Activated T-cell treated with anti-CD3 and anti-CD28 coated beads for 4 hours (primary cell): ENCODE results near the gene WDR31.

Source experiments
- DNase-seq: peaks from one replicate; pipeline ENCODE4 v3.0.0-alpha.2; 2020

WDR31 gene

DNA sequence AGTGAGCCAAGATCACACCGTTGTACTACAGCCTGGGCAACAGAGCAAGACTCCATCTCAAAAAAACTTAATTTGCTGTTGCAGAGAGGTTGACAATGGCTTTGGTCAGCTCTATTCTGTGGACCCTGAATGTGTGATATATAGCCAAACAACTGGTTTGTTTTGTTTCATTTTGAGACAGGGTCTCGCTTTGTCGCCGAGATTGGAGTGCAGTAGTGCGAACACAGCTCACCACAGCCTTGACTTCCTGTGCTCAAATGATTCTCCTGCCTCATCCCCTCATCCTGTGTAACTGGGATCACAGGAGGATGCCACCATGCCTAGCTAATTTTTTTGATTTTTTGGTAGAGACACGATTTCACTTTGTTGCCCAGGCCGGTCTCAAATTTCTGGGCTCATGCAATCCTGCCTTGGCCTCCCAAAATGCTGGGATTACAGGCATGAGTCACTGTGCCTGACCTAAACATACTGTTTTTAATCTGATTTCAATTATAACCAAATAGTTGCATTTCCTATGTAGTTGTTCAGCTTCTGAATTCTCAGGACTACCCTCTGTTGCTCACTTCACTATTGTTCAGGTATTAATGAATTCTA, 46.7 kb downstream of the WDR31 start:
- DNase-seq: no peak

DNA sequence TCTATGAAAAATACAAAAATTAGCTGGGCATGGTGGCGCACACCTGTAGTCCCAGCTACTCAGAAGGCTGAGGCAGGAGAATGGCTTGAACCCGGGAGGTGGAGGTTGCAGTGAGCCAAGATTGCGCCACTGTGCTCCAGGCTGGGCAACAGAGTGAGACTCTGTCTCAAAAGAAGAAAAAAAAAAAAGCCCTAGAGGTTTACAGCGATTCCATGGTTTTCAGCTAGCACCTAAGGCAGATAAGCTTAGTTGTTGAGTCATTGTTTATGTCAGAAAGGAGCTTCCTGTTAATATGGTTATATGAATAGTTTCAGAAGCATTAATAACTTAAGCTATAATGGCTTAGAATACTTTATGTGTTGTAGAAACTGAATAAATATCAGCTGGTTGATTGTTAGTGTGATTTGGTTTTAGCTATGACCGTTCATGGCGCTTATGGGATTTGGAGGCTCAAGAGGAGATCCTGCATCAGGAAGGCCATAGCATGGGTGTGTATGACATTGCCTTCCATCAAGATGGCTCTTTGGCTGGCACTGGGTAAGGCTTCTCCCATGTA, 49.9 kb downstream of the WDR31 start:
- DNase-seq: no peak

GRCh38 chr9:113289091-113289490, 51.0 kb downstream of the WDR31 start:
- DNase-seq: no peak

DNA sequence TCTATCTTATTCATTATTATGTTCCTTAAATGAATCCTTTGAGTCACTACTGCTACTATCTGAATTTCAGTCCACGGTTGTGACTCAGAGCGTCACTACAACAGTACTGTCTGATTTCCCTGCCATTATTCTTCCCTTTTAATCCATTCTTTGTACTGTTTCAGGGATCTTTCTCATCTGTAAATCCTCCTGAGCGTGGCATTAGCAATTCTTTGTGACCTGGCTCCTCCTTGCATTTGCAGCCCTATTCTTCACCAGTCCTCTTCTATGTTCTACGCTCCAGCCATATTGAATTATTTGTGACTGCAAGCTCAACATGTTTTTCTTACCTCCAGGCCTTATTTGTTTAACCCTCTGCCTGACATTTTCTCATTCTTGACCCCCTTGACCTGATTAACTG, 58.7 kb downstream of the WDR31 start:
- no peak for DNase-seq

DNA sequence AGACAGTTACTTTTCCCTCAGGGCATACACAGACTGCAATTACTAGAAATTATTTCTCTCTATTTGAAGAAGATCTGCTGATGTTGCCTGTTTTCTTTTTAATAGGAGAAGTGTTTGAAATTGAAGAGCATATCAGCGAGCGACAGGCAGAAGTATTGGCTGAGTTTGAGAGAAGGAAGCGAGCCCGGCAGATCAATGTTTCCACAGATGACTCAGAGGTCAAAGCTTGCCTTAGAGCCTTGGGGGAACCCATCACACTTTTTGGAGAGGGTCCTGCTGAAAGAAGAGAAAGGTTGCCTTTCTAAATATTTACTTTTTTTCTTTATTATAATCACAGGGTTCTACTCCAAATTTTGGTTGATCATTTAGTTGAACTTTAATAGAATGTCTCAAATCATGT, 61.2 kb downstream of the WDR31 start:
- DNase-seq: no peak

DNA sequence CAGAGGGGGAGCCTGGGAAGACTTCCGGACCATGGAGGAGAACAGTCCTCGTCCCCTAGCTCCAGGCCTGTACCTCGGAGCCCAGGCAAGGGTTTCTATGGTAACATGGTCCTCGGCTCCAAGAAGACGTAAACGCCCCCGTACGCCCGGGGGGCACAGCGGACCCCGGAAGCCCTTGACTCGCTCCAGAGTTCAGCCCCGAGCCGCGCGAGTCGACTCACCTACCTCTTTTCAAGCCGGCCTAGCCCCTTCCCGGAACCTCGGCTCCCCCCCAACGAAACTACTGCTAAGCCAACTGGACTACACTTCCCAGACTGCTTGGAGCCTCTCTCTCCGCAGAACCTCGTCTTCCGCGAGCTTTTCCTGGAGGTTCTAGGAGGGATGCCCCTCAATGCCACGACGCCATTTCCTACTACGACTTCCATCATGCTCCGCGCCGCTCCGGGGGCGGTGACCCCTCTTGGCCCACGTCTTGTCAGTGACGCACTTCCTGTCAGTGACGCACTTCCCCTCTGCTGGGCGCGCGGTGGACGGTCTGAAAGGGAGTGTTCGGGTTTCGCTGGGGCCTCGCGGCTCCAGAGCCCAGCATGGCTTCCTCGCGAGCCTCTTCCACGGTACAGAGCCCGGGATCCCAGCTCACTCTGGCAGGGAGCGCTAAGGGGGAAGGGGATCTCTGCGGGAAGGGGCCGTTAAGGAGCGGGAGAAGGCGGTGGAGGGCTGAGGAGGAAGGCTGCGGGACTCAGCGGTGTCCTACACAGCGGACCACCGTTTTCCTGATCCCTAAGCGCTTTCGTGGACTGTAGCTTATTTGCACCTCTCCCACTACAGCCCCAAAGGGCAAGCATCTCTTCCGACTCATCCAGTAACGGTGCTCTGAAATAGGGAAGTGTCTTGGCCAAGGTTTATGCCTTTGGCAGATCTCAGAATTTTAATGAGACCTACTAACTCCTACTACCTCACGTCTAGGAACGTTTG, 64.6 kb downstream of the WDR31 start, which contains the start of the genes CDC26 and PRPF4:
Gene CDC26, minus strand, starts transcription at position 416 of the 975 bp plus-strand sequence. CDS start 3,065 bp downstream, outside the sequence.
Gene PRPF4, plus strand, starts transcription at position 502 of the 975 bp plus-strand sequence. Its CDS starts 86 bp downstream, at position 588.
- peak; percentile 95 for DNase-seq

DNA sequence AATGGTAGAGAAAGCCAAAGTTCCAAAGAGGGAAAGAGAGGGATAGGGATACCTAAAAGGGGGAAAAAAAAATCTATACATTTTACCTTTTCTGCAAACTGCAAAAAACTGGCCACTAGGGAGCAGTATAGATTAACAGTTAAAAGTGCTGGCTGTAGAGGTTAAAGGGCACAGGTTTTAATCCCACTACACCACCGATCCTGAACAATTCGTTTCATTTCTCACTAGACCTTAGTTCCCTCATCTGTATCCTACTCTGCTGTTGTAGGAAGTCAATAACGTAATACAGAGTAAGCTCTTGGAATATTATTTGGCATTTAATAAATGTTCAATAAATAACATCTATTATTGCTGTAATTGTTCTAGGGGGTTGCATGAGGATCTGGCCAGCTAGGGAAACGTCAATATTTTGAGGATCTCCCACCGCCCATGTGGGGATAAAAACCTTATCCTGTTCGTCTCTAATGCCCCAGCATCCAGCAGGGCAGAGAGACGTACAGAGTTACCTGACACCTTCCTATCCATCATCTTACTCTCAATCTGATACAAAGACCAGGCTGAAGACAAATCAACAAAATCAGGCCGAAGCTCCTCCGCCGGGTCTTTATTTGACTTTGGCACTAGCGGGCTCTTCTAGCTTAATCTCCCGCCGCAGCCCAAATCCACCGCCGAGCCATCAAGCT, 65.5 kb downstream of the WDR31 start:
- peak; percentile 24 for DNase-seq

- DNase-seq: no peak
Measured at GRCh38 chr9:113269871-113270270, 70.2 kb downstream of the WDR31 start.

DNA sequence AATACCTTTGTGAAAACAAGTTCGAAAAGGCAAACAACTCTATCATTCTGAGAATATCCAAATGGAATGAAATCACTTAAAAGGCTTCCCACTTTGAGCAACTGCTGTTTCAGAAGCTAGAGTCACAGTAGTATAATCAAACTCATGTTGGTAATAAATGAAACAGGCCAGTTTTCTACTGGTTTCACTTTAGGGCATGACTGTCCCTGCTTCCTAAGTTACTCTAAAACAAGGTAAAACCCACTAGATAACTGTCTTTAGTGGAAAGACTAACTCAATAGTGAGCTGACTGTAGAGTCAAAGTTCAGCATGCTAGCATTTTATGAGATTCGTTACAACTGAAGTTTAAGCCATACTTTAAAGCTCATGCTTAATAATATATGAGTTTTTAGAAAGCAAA, 70.7 kb downstream of the WDR31 start:
- no peak for DNase-seq

GRCh38 chr9:113267911-113268566, 72.0 kb downstream of the WDR31 start:
- DNase-seq: no peak

GRCh38 chr9:113266174-113266573, 73.9 kb downstream of the WDR31 start:
- no peak for DNase-seq
